GM10266 (cell line): ENCODE data around the gene CADM1.

Experiments
- DNase-seq: peaks from one replicate; pipeline ENCODE4 v3.0.0; 2012; ENCODE audit errors: extremely low spot score
- CTCF ChIP-seq: IDR thresholded peaks from 2 replicates; pipeline ENCODE4 v1.5.1; 2012; ENCODE audit warnings: mild to moderate bottlenecking, low read depth; ENCODE audit not compliant: control insufficient read depth, insufficient read depth; ENCODE audit errors: missing control alignments

The CADM1 gene

GRCh38 chr11:115202074-115202473, 302.1 kb downstream of the CADM1 start:
- no peak for TF ChIP-seq CTCF
- DNase-seq, result no peak

- no peak for TF ChIP-seq CTCF
- no peak for DNase-seq
Observed at GRCh38 chr11:115201111-115201792, 303.0 kb downstream of the CADM1 start.

GRCh38 chr11:115199481-115200069, 304.6 kb downstream of the CADM1 start:
- no peak for TF ChIP-seq CTCF
- no peak for DNase-seq

GRCh38 chr11:115198321-115198741, 305.9 kb downstream of the CADM1 start:
- no peak for TF ChIP-seq CTCF
- DNase-seq, result no peak

- TF ChIP-seq CTCF, result no peak
- DNase-seq, result no peak
Observed at GRCh38 chr11:115197433-115197832, 306.8 kb downstream of the CADM1 start.

GRCh38 chr11:115197031-115197430, 307.2 kb downstream of the CADM1 start:
- no peak for TF ChIP-seq CTCF

GRCh38 chr11:115194802-115195110, 309.5 kb downstream of the CADM1 start:
- no peak for TF ChIP-seq CTCF
- DNase-seq, result peak; percentile 20

More at GRCh38 chr11:115197031-115197430, 307.2 kb downstream of the CADM1 start:
- no peak for DNase-seq
